ENCODE data around the gene COL12A1.

Gene COL12A1

DNA sequence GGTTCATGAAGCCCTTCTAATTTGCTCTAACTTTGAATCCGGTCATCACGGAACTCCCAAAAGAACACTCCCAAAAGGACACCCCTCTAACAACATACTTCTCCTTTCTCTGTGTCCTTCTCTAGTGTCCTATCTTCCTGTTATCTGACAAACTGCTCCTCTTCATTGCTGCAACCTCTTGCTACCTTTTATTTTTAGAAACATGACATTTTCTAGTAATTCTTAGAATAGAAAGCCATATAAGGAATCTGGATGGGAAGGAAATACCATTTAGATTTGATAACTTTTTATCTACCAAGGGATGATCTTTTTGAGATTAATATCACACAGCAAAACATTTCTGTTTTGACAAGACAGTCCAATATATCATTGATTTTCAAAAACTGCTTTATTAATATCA, 63.1 kb downstream of the COL12A1 start:
- DNase-seq (ENCODE audit: low read depth) = no peak

DNA sequence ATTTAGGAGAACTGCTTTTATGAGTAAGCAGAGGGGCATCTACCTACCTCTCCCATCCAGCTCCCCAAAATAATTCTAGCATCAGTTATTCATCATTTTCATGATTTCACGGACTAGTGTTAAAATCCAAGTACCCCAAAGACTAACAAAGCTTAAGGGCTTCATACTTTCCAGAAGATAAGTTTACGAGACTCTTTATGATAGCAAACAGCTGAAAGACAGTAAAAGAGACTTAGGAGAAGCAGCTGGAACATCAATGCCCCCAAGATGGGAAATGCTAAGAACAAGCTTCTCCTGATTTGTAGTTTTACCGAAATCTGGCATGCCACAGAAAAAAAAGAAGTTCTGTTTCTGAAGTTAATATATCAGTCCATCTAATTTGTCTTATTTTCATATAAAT, 70.0 kb downstream of the COL12A1 start:
- DNase-seq (ENCODE audit: low read depth) = no peak

DNA sequence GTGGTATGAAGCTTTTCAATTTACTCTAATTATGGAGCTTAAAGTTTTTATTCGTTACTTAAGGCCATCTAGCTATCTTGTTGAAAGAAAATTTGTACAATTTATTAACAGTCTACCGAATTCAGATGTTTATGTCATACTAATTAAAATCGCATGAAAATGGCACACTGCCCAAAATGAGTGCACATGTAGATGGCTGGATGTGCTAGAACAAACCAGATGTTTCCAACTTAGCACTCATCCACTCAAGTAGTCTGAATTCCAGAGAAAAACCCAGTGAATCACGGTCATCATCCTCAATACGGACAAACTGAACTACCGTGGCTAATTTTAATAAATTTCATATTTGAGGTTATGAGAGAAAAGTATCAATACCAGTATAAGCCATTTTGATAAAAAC, 70.4 kb downstream of the COL12A1 start:
- no peak for DNase-seq (ENCODE audit: low read depth)

DNA sequence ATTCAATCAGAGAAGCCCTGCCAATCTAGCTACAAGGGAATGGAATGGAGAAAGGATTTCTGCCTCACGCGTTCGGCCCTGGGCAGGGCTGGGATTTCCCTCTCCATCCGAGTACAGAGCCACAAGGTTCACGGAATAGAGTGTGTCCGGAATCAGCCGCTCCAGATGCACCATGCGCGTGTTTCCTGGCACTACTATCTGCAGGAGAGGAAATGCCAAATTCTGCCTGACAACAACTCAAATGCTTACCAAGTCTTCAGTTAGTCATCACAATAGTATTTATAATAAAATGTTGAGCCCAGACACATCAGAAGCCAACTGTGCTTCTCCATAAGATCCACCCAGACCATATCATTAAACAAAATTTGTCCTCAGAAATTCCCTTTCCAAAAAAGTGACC, 75.1 kb downstream of the COL12A1 start:
- DNase-seq (ENCODE audit: low read depth) = no peak

DNA sequence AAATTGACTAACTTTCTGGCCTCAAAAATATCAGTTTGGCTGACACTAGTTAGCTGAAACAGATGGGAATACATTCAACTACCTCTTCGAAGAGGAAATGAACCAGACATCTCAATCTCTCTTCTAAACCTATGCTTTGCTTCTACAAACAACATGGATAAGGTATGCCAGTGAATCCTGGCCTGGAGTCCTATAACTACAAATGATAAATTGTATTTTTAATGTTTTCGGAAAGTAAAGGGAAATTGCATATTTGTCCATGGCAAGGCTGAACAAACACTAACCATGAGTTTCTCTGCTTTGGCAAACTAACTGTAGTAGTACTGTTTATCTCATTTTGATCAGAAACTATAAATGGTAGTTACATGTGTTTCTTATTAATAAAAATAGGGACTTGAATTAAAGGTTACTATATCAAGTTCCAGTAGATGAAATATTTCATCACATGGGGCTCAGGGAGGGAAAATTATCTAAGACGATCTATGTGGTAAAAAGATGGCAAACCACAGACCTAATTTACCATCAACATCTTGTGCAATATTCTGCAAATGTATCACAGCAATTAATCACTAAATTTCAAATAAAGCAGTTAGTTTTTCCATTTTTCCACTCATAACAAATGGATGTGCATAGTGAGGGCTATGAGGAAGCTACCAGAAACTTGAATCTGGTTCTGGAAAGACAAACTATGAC, 76.8 kb downstream of the COL12A1 start:
- no peak for DNase-seq (ENCODE audit: low read depth)

DNA sequence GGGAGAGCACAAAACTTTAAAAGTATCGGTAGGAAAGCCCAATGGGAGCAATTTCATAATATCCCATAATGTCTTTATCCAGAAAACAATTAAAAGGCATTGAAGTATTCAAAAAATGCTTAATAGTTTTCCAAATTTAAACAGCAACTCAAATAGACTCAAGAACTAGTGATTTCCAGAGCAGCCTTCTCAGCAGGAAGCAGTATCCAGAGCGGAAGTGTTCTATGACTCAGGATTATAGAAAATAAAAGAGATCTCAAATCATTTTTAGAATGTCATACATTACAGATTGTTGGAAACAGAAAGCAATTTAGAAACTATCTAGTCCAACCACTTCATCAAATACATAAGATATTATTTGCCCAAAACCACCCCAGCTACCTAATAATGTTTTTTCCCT, 79.3 kb downstream of the COL12A1 start:
- no peak for DNase-seq (ENCODE audit: low read depth)

DNA sequence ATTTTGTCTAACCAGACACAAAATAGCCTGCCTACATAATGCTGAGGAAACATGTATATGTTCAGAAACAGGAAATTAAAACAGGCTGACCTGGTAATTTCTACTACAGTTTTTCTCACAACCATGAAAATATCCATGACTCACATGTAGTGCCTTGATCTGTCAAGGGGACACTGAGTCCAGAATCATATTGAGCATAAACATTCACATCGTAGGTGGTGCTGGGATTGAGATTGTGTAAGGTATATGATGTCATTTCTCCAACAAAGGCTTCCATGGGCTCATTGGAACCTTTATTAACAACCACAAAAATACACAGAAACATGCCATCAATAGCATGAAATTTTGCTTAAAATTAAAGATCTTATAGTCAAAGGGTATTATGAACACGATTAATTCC, 80.9 kb downstream of the COL12A1 start:
- DNase-seq (ENCODE audit: low read depth) = no peak

DNA sequence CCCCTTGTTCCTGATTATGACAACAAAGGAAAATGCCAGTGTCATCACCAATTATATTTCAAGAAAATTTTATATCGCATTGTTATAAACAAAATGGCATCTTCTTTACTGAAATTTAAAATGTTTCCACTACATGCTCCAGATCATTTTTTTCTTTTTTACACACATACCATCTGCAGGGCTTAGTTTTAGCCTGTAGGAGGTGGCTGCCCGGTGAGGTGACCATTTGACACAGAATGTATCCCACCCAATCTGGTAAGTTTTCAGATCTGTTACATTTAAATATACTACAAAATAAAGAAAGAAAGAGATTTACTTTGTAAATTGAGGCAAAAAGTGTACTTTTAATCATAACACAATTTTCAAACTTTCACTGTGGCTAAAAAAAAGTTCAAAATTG, 81.8 kb downstream of the COL12A1 start:
- DNase-seq (ENCODE audit: low read depth) = no peak

DNA sequence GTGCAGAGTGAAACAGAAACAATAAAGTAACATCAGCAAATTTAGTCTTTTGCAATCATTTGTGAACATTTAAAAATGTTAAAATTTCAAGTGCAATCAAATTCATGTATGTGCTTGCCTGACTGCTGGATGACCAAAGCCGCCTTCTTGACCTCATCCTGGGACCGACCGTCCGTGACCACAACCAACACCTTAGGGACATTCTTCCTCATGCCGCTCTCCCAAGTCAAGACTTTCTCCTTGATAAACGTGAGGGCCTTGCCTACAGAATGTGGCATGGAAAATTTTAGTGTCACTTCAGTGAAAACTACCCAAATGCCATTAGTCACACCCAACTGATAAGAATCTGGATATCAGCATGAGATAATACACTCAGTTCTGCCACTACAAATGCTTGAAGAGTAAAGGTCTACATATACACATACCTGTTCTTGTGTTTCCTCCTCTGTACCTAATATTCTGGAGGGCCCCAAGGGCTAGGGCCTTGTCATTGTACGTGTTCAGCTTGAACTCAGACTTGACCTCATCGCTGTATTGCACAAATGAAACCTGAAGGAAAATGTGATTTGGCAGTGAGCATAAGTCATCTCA, 86.8 kb downstream of the COL12A1 start:
- no peak for DNase-seq (ENCODE audit: low read depth)

DNA sequence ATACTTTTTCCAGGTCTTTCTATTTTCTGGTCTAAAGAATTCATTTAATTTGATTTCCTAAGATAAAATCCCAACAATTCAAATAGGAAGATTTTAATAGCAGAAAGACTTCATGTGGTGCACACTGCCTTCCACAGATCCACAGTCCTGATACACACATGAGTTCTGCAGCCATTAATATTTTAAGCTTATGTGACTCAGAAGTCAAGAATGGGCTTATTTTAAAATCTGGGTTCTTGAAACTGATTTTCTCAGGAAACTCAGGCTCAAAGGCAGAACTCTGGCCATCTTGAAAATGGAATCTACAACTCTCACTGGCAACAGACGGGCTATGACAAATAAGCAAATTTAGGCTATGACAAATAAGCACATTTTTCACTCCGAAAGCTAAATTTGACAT, 88.2 kb downstream of the COL12A1 start:
- no peak for DNase-seq (ENCODE audit: low read depth)

DNA sequence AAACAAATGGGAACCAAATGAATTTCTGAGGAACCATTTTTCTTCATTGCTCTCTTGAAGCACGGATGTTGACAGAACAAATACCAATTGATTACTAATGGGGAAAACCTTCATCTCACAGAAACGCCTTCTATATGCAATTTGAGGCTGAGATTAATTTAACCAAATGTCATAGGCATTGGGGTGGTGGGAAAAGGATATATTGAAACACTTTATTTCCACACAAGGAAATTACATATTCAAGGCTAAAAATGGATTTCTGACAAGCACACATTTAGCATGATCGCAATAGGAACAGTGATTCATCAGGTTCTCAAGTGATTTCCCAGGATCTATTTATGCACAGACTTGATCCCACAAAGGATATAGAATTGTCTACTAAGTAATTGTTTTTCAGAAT, 88.9 kb downstream of the COL12A1 start:
- DNase-seq (ENCODE audit: low read depth) = no peak

DNA sequence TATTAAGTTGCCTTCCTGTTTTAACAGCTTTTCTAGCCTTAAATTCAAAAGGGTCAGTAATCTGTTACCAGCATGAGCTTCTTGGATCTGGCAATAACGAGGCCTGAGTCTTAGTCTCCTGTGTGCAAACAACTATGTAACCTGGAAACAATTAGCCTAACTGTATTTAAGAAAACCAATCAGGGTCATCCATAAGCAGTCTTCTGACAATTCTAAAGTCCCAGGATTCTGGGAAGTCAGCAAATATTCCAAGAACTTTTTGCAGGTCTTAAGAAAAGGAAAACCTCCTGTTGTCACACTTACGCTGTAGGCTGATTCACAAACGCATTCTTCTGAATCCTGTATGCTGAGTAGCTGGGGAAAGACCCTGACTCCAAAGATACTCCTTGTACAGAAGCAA, 90.4 kb downstream of the COL12A1 start:
- DNase-seq (ENCODE audit: low read depth) = no peak

DNA sequence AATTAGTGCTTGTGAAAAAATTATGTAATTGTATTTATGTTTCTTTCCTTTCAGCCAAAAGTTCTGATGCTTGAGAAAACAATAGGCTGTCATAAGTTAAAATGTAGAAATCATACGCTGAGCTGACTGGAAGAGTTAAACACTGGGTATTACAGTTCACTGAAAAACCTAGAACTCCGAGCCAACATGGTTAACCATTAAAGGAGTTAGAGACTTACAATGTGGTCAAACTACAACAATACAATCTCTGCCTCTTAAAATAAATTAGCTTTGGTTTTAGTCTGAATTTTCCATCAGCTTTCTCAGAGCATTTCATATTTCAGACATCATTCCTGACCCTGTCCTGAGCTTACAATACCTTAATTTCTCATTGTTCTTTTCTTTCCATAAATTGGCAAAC, 91.0 kb downstream of the COL12A1 start:
- DNase-seq (ENCODE audit: low read depth) = no peak

DNA sequence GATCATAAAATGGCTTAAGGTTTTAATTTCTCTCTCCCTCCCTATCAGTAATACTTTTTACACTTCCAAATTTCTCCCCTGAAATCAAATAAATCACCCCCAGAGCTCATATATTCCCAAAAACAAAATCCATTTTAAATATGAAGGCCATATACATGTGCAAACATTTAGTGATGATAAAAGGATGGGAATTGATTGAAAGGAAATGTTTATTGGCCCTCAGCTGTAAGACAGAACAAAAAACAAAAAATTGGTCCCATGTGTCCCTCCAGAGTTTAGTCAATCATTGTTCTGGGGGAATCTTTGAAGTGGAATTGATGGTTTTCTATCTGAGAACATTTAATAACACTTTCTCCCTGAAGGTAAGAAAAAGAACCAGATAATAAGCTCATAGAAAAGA, 91.7 kb downstream of the COL12A1 start:
- no peak for DNase-seq (ENCODE audit: low read depth)

DNA sequence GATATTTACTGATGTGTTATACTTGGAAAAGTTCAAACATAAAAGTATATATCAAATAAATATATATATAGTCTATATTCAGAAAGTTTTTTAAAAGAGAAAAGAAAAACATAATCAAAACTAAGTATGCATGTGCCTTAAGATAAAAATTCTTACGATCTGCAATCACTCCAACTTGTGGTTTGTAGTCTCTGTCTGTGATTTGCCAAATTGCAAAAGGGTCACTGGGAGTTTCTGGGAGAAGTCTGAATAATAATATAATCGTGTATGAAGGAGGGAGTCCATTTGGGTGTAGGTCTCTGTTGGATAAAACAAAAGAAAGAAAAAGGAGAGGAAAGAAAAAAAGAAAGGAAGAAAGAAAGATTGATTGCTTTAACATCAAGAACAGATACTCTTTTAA, 92.4 kb downstream of the COL12A1 start:
- no peak for DNase-seq (ENCODE audit: low read depth)

DNA sequence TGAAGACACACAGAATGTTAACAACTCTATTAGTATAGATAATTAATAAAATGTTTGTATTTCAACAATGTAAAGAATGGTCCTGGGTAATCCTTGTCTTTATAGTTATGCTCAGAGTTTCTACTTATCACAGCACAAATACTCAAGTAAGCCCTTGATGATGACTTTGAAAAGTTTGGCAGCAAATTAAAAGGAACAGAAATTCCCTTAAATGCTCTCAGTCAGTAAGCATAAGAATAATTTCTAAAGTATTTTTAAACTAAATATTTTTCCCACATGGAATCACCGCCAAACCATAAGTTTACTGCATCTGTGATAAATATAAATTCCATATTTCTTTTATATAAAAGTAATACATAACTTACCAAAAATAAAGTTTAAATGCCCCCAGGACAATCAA, 96.1 kb downstream of the COL12A1 start:
- no peak for DNase-seq (ENCODE audit: low read depth)

DNA sequence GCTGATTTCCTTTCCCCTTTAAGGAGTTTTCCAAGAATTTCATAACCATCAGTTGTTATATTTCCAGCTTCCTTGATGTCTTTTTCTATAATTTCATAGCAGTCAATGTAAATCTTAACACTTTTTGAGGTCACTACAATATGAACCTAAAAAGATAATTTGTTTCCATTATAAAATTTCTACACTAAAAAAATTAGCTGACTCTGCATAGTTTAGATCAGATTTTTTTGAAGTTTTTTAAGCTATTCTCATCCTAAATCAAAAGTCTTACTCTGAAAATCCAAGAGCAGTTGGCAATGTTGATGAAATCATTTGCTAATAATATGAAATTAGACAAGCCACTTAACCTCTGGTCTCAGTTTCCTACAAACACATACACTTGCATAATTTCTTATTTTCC, 96.8 kb downstream of the COL12A1 start:
- DNase-seq (ENCODE audit: low read depth) = no peak

DNA sequence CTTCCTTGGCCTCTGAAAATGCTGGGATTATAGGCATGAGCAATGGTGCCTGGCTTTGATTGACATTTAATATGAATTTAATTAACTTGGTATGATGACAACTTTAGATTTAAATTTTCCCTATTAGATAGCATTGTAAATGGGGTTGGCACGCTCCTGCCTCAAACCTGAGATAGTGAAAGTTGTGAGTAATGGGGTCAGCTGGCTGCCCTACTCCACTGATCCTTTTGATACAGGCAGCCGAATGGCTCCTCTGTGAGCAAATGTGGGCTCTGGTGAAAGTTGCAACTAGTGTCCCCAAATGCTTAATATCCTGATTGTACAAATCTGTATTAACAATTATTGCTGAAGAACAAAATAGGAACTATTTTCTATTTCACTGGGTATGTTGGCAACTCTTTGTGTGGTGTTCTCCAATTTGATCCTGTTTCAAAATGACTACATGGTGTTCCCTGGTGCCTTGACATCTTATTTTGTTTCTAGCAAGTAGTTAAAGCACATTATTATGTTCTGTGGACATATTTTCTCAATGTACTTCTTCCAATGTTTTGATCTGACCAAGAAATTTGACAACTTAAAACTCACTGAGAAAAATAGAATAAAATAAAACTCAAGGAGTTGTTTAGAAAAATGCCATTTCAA, 97.4 kb downstream of the COL12A1 start:
- no peak for DNase-seq (ENCODE audit: low read depth)

DNA sequence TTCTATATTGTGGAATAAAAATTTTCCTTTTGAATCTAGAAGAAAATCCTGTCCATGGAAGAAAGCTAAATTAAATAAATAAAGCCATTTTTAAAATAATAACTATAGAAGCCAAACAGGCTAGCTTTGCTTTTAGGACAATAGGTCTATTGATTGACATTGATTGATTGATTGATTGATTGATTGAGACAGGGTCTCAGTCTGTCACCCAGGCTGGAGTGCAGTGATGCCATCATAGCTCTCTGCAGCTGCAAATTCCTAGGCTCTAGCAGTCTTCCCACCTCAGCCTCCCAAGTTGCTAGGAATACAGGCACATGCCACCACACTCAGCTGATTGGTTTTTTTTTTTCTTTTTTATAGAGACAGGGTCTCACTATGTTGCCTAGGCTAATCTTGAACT, 97.9 kb downstream of the COL12A1 start:
- no peak for DNase-seq (ENCODE audit: low read depth)

DNA sequence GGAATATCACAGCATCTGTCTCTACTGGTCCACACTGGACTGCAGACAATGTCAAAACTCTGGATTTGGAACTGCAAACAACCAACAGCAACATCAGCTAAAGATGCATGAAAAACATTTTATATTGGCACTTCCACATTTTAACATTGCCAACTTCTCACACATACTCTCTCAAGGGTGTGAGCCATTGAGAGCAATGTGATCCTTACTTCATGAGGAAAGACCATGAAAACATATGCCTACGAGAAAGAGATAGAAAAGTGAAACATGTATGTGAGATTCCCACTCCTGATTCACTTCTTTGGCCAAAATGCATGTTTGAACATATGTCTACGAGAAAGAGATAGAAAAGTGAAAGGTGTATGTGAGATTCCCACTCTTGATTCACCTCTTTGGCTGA, 99.4 kb downstream of the COL12A1 start:
- no peak for DNase-seq (ENCODE audit: low read depth)

DNA sequence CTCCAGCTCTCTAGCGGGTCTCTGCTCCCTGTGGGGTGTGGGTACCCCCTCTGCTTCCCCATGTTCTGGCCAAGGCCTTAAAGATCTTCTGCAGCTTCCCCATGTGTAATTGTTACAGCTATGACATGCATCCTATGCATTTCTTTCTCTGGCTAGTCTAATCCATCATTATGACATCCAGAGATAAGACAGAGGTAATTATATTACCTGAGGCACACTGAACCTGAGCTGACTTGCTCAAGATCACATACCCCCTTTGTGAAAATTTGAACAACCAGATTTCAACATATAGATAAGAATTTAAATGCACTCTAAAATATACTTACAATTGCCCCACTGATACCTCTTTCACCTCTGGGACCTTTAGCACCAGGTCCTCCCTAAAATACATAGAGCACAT, 102.4 kb downstream of the COL12A1 start:
- no peak for DNase-seq (ENCODE audit: low read depth)

DNA sequence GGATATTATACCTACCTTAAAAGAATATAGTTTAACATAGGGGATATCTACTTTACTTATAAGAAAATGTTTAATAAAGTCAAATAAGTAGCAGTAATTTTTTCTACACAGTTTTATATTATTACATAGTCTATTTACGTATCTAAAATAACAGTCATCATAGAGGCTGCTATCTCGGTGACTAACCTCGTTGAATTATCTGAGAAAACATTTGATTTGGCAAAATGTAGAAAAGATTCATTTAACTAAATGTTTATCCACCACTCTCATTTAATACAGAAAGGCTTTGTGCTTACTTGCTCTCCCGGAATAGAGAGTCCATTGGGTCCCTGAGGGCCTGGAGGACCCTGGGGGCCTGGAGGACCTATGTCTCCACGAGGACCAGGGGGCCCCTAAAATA, 103.6 kb downstream of the COL12A1 start:
- no peak for DNase-seq (ENCODE audit: low read depth)

DNA sequence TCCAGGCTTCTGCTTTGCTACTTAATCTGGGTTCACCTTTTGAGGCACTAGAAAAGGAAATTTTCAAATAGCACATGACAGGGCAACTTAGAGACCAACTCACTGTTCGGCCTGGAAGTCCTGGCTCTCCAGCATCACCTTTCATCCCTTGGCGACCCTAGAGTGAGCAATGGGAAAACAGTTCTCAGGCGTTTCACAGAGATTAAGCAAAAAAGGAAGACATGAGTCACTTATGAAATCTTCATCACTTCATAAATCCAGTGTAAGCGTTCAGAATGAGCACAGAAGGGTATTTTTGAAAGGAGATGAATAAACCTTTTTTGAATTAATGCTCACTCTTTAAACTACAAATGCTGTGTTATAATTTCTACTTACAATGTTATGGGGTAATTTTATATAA, 104.0 kb downstream of the COL12A1 start:
- no peak for DNase-seq (ENCODE audit: low read depth)

DNA sequence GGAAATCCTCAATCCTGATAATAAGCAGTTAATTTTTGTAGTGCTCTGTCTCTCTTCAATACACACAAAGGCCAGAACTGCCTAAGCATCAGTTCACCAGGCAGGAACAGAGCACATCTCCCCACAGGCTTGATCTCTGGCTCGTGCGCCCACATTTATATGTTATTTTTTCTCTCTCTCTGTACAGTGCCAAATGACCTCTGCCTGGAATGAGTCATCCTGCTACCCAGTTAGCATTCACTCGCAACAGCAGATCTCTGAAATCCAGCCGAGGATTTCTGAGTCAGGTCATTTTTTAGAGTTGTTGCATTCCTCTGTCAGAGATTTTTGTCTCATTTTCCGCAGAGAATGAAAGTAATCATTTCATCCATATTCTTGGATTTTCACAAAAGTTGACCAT, 107.1 kb downstream of the COL12A1 start:
- DNase-seq (ENCODE audit: low read depth) = no peak
